Endometrial microvascular endothelial cells (primary cell): ENCODE results near the gene TJP1. TPM values are rescaled to one million over a fixed set of nuclear protein-coding genes. Genes with fewer than 3 reads are reported as not detected.
"Not testable (repeated sequence)": the region's sequence is repeated elsewhere in the genome, so short reads cannot be mapped to it uniquely, and the experiment has no call there.

Experiments
- in situ Hi-C: cut with HindIII; loops from 2 replicates; pipeline ENCODE4 v1.10.0; 2017; ENCODE audit warnings: low sequenced_read_pairs, low pct_unique_long_range_greater_than_20kb; ENCODE audit errors: inconsistent ontology term
- total RNA-seq: library from RNA; depleted of rRNA; stranded (reverse); fragments of >200 nt; gene quantifications from one replicate; pipeline ENCODE4 v1.2.3, GENCODE V29; 2015; ENCODE audit errors: inconsistent ontology term

The TJP1 gene
- total RNA-seq, 1 donor from 2014 or later: 56.6 TPM

DNA sequence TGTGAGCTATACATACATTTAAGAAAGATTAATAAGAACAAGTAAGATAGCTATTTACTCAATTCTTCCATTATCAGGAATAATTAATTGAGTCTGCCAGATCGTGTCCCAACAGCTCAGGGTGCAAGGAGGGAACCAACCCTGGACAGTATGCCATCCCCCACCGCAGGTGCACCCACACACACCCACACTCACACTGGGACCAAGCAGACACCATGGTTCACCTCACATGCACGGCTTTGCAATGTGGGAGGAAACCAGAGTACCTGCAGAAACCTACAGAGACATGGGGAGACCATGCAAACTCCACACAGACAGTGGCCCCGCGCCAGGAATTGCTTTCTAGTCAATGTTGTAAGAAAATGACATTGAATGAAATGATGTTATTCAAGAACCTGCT is 20.0 kb upstream of the TJP1 start:
- in situ Hi-C loops: no loop called here

DNA sequence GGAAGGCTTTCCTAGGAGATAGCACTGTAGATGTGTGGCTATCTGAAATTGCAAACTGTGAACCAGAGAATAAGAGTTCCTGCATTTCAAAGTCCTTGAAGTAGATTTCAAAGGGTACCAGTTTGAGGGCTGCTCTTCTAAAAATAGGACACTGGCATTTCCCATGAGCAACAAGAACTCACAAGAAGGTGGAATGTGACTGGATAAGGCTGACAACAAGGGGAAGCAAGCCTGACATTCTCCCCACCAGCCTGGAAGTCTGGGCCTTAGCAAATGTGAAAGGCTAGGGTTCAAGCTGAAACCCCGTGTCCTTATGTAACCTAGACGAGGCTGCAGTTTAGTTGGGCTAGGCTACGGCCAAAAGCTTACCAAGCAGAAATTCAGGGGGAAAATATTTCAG is 18.7 kb upstream of the TJP1 start:
- in situ Hi-C loops: no loop called here

- in situ Hi-C loops: no loop called here
Observed at GRCh38 chr15:29840054-29840453, 17.8 kb upstream of the TJP1 start.

DNA sequence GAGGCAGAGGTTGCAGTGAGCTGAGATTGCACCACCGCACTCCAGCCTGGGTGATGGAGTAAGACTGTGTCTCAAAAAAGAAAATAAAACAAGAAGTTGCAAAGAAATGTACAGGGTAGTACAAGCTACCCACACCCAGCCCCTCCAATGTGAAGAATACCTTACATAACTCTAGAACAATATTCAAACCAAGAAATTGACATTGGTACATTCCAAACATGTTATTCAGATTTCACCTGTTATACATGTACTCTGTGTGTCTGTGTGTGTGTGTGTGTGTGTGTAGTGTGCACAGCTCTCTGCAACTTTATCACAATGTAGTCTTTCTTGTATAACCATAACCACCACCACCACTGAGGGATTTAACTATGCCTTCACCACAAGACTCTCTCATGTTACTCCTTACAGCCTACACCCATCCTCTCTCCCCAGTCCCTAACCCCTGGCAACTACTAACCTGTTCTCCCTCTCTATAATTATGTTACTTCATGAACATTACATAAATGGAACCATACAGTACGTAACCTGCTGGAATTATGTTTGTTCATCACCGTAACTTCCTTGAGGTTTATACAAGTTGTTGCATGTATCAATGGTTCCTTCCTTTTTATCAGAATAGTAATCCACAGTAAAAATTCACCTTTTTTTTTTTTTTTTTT is 16.2 kb upstream of the TJP1 start:
- in situ Hi-C loops: no loop called here

DNA sequence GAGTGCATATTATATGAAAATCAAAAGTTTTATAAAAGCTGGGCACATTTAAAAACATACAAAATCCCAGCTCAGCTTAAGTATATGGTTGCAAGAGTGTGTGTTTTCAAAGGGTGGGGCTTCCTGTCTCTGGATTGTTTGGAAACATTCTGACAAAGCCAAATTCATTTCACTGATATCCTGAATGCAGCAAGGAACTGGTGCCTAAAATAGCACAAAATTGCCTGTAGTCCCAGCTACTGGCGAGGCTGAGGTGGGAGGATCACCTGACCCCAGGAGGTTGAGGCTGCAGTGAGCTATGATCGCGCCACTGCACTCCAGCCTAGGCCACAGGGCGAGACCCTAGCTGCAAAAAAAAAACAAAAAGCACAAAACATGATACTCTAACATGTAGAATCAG is 13.0 kb upstream of the TJP1 start:
- in situ Hi-C loops: no loop called here

GRCh38 chr15:29832709-29833108 is 10.4 kb upstream of the TJP1 start:
- in situ Hi-C loops: no loop called here

GRCh38 chr15:29826908-29827820 is 4.9 kb upstream of the TJP1 start:
- in situ Hi-C loops: loop anchor here (5.0 kb wide), 1 partner anchor 40 kb away; no protein-coding TSS in a partner anchor

DNA sequence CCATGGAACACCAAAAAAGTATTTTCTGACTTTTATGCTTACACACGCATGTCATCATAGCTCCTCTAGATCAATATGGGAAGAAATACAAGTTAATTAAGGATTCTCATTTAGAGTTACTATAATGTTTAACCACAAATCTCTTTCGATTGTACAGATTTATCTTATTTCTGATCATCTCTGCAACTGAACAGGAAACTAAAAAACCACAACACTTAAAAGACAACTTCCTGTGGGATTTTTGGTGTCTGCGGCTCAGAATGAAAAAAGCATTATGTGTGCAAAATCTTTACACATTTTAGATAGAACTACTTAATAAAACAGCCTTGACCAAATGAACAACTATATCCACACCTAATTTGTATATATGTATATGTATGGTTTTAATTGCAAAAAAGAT is 3.0 kb upstream of the TJP1 start:
- in situ Hi-C loops: loop anchor here (5.0 kb wide), 1 partner anchor 42 kb away; no protein-coding TSS in a partner anchor

DNA sequence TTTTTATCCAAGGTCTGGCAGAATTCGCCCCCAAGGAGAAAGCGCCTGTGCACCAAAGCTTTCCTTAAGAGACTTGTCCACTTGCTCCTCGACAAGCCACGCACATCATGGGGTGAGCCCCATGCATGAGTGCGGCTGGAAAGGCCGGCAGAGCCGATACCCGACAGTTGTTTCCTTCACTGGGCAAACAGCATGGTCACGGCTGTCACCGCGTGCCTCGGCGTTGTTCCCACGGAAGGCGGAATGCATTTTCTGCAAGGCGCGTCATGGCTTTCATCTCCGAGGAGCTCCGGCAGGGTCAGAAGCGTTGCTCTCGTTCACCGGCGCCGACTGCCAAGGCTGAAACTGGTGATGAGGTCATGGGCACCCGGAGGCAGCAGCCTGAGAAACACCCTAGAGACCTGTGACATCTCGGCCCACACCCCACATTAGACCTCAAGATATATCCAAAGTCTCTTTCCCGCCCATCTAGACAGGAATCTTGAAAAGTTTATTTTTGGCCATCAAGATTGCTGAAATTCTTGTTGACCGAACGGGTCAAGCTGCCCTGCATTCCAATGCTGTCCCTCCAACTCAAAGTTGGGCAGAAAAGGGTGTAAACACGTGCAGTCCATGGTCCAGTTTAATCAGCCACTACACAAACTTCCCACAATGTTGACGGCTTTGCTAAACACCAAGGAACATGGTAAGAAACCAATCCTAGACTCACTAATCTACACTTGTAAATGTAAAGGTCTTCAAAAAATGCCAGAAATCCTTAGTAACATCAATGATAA is 604 bp upstream of the TJP1 start:
- in situ Hi-C loops: no loop called here

DNA sequence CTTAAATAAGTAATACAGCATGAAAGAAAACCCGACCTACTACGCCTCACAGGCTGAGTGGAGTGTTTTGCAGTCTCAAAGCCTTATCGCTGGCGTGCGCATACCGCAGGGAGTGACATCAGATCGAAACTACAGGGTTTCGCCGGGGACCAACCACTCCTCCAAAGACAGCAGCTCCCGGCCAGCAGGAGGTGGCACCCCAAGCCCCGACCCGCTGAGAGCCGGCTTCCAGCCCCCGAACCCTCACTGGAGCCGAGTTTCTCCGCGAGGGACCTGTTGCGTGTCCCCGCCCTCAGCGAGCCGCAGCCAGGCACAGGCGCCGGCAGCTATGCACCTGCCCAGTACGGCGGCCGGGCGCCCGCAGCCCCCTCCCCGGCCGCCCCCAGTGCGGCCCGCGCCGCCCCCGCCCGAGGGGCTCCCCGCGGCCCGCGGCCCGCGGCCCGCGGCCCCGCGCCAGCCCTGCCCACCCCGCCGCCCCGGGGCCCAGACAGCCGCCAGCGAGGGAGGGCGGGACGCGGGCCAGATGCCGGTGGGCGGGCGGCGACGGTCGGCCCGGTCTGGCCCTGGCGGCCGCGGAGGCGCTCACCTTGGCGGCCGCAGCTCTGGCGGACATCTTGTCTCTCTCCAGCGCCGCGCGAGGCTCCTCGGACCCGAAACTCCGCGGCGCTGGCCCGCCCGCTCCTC is 710 bp downstream of the TJP1 start:
- in situ Hi-C loops: no loop called here

DNA sequence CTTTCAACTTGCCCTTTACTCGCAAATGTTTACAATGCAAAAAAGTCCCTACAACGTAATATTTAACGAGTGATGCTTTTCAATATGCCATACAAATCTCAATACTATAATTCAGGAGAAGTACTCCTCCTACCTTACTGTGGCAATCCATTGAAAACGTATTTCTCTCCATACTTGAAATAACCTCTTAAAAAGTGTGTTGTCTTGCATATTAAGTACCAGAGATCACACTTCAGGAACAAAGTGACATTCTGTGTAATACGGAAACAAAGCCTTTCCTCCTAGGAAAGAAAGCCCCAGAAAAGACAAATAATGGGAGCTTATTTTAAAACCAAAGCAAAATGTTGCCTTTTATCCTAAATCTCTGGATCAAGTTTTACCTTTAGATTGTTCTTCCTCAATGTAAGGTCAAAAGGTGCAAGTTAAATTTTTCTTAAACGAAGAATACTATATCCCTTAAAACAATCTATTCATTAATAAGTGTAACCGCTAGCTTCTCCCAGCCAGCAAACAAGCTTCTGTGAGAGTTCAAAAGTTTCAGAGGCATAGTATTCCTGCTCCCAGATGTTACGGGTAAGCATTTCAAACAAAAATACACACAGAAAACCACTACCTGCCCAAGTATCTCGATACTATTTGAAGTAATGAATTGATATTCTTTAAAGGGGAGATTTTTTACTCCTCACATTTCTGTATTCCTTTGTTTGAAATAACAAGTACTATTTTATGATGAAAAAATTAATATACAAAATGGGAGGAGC is 1.7 kb downstream of the TJP1 start:
- in situ Hi-C loops: no loop called here

- in situ Hi-C loops: no loop called here
Observed at GRCh38 chr15:29819979-29820378, 2.3 kb downstream of the TJP1 start.

- in situ Hi-C loops: no loop called here
Observed at GRCh38 chr15:29818141-29818540, 4.1 kb downstream of the TJP1 start.

GRCh38 chr15:29817455-29817854 is 4.8 kb downstream of the TJP1 start:
- in situ Hi-C loops: not testable (repeated sequence)

- in situ Hi-C loops: no loop called here
Observed at GRCh38 chr15:29815000-29815710, 7.1 kb downstream of the TJP1 start.

GRCh38 chr15:29813009-29813408 is 9.3 kb downstream of the TJP1 start:
- in situ Hi-C loops: no loop called here

DNA sequence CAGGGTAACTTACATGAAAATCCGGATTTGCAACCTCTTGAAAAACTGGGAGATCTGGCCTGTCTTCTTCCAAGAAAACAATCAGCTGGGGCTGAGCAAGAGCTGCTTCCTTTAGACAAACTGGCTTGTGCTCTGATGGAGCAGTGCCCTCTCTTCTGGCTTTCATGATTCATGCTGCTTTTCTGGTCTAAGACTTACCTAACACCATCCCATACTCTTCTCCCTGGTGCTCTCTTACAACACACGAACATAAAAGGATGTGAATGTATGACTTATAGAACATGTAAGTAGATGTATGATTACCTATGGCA is 9.9 kb downstream of the TJP1 start:
- in situ Hi-C loops: no loop called here
